Ishikawa (cell line): Measurements from ENCODE around the gene CUBN.

Experiments
- CEBPB ChIP-seq: IDR thresholded peaks from 2 replicates; pipeline ENCODE4 v1.6.1; 2012
- CREB1 ChIP-seq: IDR thresholded peaks from 2 replicates; pipeline ENCODE4 v1.6.1; 2012; ENCODE audit warnings: low read depth
- EGR1 ChIP-seq: IDR thresholded peaks from 2 replicates; pipeline ENCODE4 v1.6.1; 2012
- EP300 ChIP-seq: IDR thresholded peaks from 2 replicates; pipeline ENCODE4 v1.6.1; 2012; ENCODE audit warnings: borderline replicate concordance
- FOXM1 ChIP-seq: IDR thresholded peaks from 2 replicates; pipeline ENCODE4 v1.6.1; 2012; ENCODE audit warnings: low read depth, borderline replicate concordance
- MAX ChIP-seq: IDR thresholded peaks from 2 replicates; pipeline ENCODE4 v1.6.1; 2012
- NFIC ChIP-seq: IDR thresholded peaks from 2 replicates; pipeline ENCODE4 v1.6.1; 2012
- RAD21 ChIP-seq: IDR thresholded peaks from 2 replicates; pipeline ENCODE4 v1.6.1; 2012; ENCODE audit warnings: low read depth
- REST ChIP-seq: IDR thresholded peaks from 2 replicates; pipeline ENCODE4 v1.6.1; 2012; ENCODE audit warnings: low read depth, mild to moderate bottlenecking
- TAF1 ChIP-seq: IDR thresholded peaks from 2 replicates; pipeline ENCODE4 v1.6.1; 2012; ENCODE audit warnings: low read depth, mild to moderate bottlenecking
- TCF12 ChIP-seq: IDR thresholded peaks from 2 replicates; pipeline ENCODE4 v1.6.1; 2012; ENCODE audit warnings: low read depth
- TEAD4 ChIP-seq: IDR thresholded peaks from 2 replicates; pipeline ENCODE4 v1.6.1; 2012
- USF1 ChIP-seq: IDR thresholded peaks from 2 replicates; pipeline ENCODE4 v1.6.1; 2012
- YY1 ChIP-seq: IDR thresholded peaks from 2 replicates; pipeline ENCODE4 v1.6.1; 2012; ENCODE audit warnings: low read depth
- ZBTB7A ChIP-seq: IDR thresholded peaks from 2 replicates; pipeline ENCODE4 v1.6.1; 2012; ENCODE audit warnings: low read depth

CUBN gene

GRCh38 chr10:16904639-16905061 lies 225.0 kb downstream of the CUBN start:
- TF ChIP-seq EP300, result no peak
- no peak for TF ChIP-seq NFIC
- no peak for TF ChIP-seq EGR1
- TF ChIP-seq USF1, result no peak
- TF ChIP-seq ZBTB7A, result no peak
- TF ChIP-seq CREB1, result no peak
- no peak for TF ChIP-seq TAF1
- TF ChIP-seq TEAD4, result no peak
- no peak for TF ChIP-seq YY1
- TF ChIP-seq TCF12, result no peak
- TF ChIP-seq MAX, result no peak
- TF ChIP-seq FOXM1, result no peak
- TF ChIP-seq RAD21, result no peak
- no peak for TF ChIP-seq CEBPB
- no peak for TF ChIP-seq REST

GRCh38 chr10:16904049-16904448 lies 225.6 kb downstream of the CUBN start:
- TF ChIP-seq EP300 (no peak), NFIC (no peak), ZBTB7A (no peak), USF1 (no peak), TAF1 (no peak), TCF12 (no peak), REST (no peak), YY1 (no peak), CEBPB (no peak), FOXM1 (no peak), CREB1 (no peak), MAX (no peak), EGR1 (no peak)

- TF ChIP-seq CEBPB, result no peak
- no peak for TF ChIP-seq CREB1
- TF ChIP-seq TCF12, result no peak
- no peak for TF ChIP-seq NFIC
- TF ChIP-seq RAD21, result no peak
- TF ChIP-seq TEAD4, result no peak
- no peak for TF ChIP-seq MAX
- TF ChIP-seq TAF1, result no peak
- no peak for TF ChIP-seq EP300
- no peak for TF ChIP-seq FOXM1
- TF ChIP-seq EGR1, result no peak
- no peak for TF ChIP-seq USF1
- no peak for TF ChIP-seq ZBTB7A
- no peak for TF ChIP-seq REST
- TF ChIP-seq YY1, result no peak
These were observed 227.0 kb downstream of the CUBN start for GRCh38 chr10:16902606-16903005.

GRCh38 chr10:16901106-16901505 lies 228.5 kb downstream of the CUBN start:
- no peak for TF ChIP-seq MAX
- no peak for TF ChIP-seq REST
- no peak for TF ChIP-seq NFIC
- TF ChIP-seq TCF12, result no peak
- TF ChIP-seq EP300, result no peak
- no peak for TF ChIP-seq EGR1
- no peak for TF ChIP-seq TEAD4
- TF ChIP-seq CEBPB, result no peak
- no peak for TF ChIP-seq YY1
- no peak for TF ChIP-seq FOXM1
- TF ChIP-seq TAF1, result no peak
- TF ChIP-seq USF1, result no peak
- no peak for TF ChIP-seq ZBTB7A
- no peak for TF ChIP-seq RAD21
- no peak for TF ChIP-seq CREB1
